Activated CD8-positive, alpha-beta memory T cell treated with anti-CD3 and anti-CD28 coated beads for 1 hour (primary cell): ENCODE results near the gene SSBP2.
A peak's percentile ranks its signal among the peaks of the same experiment; 100 is the strongest.

ENCODE experiments used
- DNase-seq, 2 donors: peaks; one replicate each; pipeline ENCODE4 v3.0.0-alpha.2; 2020; ENCODE audit warnings: low read depth in 1 of 2; ENCODE audit errors: extremely low read depth in 1 of 2

Gene SSBP2

GRCh38 chr5:81751009-81751835, at the start of gene SSBP2:
SSBP2 (minus strand) TSS chr5:81751097; CDS start chr5:81751042, 55 bp downstream.
- DNase-seq: peak; percentile 97 to 99

DNA sequence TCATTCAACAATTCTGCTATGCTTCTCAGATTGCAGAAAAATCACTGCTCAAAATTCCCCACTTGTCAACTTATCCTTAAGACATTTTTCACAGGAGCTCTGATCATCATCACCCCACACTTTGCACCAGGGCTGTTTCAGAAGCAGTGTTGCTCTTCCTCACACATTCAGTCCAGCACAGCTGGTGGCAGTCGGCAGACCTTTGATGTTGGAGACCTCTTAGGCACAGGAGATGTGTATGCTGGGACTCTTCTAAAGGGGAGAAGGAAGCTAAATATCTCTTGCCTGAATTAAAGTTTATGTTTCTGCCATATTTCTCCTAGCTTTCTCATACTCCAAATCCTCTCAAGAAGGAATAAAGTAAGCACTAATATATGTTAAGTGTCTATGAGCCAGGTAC, 44.8 kb upstream of the SSBP2 start:
- no peak for DNase-seq

DNA sequence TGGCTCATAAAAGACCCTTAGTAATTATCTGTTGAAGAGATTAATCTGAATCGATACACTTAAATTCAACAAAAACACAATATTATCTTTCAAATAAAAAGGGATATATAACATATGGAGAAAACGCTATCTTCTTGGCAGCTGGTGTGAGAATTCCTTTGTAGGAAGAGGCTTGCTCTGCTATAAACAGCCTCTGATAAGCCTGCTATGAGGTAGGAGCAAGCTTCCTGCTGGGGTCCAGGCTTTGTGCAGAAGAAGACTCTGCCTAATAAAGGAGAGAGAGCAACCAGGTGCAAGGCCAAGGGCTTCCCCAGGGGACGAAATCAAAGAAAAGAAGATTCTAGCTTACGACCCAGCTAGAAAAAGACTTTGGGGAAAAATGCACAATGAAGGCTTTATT, 43.3 kb upstream of the SSBP2 start:
- DNase-seq: no peak

DNA sequence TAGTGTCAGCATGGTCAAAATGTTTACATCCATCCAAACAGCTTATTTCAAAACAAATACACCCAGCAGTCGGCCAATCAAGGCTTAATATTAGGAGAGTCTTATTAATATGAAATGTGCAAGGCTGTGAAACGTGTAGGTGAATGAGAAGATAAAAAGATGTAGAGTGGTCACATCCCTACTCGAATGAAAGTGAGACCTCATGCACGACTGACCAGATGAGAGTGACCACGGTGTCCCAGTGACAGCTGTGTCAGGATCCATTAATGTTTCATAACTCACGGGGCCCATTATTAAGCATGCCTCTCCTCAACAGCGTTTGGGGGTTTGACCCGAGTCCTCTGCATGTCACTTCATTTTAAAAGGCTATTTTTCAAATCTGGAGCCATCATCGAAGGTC, 39.4 kb upstream of the SSBP2 start:
- DNase-seq: no peak

DNA sequence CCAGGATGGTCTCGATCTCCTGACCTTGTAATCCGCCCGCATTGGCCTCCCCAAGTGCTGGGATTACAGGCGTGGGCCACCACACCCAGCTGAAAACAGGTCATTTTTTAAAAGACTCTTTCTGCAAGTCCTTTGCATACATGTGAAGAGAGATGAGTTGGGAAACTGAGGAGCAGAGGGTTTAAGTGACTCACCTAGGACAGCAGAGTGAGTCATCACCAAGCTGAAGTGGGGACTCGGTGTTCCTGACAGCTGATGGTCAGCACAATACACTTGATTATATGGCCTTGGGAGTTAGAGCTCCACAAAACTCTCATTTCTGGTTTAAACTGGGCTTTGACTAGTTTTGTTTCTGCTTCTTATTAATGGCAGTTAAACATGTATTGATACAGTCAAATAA, 38.1 kb upstream of the SSBP2 start:
- no peak for DNase-seq

DNA sequence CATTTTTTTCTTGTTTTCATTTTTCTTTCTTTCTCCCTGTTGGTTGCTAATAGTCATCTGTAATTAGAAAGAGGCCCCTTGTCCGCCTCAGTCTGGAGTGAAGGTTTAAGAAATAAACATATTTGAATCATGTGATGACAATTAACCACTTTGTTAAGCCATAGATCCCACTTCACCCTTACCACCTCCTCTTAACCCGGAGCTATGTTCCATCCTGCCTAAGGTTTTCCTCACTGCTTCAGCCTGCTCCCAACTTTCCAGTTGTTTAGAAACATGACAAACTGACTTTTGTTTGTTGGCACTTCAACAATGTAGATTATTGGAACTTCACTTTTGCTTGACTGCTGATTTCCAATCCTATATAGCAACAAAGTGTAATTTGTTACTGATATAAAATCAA, 37.4 kb upstream of the SSBP2 start:
- no peak for DNase-seq

- DNase-seq: no peak
Observed at GRCh38 chr5:81787474-81788242, 36.8 kb upstream of the SSBP2 start.

DNA sequence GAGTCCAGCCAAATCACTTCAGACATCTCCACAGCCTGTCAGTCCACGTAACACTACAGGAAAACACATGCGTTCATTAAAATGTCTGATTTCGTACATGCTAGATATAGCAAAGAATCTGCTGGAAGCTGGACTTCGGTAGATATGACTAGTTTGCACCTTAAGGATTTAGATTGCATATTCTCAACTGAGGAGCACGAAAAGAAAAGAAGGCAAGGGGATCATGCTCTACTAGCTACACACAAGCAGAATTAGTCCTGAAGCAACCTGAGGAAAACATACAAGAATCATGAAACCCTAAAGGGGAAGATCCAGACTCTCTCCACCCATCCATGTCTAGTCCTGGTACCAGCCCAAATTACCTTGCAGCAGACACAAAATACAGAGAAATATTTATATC, 36.1 kb upstream of the SSBP2 start:
- no peak for DNase-seq

DNA sequence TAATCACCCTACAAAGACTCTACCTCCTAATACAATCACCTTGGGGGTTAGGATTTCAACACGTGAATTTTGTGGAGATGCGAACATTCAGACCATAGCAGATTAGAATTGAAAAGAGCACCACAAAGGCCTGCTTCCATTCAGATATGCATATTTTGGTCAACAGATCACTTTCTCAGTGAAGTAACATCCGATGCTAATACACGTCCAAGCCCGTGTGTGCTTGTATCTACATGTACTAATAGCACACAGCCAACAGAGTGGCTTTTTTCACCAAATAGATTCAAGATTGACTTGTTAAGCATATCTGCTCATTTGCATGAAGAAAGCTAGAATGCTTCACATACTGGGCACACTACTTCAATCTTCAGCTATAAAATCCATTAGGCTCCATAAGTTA, 35.6 kb upstream of the SSBP2 start:
- no peak for DNase-seq

DNA sequence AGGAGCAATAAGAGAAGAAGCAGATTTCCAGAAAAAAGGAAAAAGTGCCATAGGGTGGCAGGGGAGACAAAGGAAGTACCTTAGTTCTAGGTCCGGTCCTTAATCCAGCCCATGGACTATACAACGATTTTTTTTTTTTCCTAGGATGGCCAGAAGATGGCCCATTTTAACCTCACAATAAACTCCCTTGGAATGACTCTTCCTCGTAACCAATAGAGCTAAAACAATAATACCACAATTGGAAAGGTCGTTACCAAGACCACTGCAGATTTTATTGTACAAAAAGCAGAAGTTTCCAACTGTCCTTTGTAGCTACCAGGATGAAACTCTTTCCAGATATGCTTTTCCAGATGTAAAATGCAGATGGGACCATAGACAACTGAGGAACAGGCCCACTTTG, 34.4 kb upstream of the SSBP2 start:
- DNase-seq: no peak

DNA sequence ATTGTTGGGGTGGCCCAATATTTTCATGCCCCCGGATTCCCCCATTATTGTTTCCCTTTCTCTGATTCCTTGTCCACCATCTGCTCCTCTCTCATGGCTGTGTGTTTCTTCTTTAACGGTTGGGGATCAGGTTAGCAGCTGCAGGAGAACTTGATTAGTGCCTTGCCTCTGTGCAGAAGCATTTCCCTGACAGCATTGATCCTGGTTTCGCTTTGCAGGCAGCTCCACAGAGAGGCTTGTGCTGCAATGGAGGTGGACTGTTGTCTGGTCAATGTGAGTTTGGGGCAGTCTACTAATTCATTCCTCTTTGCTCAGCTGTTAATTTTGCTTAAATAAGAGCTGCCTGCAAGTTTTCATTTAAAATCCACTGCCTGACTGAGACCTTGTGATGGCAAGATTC, 32.5 kb upstream of the SSBP2 start:
- DNase-seq: no peak

DNA sequence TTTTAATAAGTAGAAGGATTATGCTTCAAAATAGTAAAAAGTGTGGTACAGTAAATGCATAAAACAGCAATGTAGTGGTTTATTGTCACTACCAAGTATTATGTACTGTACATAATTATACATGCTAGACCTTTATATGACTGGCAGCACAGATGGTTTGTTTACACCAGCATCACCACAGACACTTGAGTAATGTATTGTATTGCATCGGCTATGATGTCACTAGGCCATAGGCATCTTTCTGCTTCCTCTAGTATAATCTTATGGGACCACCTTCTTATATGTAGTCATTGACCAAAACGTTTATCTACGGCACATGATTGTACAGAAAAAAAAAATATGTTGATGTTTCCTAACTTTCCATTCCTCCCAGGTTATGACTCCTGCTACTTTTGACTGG, 31.9 kb upstream of the SSBP2 start:
- DNase-seq: no peak

DNA sequence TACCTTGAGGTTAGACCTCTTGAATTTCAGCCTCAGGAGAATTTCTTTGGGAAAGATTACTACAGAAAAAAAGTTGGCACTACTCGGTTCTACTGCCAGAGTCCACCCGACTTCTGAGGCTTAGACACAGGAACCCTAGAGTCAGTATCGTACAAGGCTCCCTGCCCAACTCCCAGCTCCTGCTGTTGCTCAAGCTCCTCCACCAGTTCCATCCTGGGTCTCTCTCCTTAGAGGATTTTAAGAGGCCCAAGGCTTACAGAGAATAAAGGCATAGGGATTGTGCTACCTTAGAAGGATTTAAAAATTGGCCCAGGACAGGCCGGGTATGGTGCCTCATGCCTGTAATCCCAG, 29.0 kb upstream of the SSBP2 start:
- DNase-seq: no peak

DNA sequence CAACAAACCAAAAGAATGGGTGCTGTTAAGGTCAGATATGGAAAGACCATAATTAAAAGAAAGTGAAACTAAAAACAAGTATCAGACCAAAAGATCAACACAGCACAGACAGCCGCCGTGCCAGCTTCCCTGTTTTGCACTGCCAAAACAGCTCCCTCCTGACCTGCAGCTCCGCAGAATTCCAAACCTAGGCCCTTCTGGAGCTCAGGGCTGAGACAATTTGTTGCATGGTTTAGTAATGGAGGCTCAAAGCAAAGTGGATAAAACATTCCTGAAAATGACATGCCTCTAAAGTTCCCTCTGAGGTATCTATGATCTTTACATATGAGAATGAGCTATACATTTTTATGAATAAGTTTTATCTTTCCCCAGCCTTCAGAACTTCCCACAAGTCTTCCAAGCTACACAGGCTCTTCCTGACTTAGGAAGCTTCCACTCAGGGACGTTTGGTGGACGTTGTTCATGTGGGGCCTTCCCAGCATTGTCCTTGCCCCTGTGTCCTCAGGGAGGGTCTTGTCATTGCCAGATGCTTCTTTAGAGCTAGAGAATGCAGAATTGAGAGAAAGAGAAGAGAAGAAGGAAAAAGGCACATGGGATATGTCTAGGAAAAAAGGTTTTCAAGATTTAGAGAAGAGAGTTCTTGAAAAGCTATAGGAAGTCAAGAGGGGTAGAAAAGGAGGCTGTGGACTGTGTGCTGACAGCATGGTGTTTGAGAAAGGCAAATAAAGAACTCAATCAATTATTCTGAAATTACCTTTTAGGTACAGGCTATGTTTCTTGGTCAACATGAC, 28.4 kb upstream of the SSBP2 start:
- peak in 1 of 2 donors; percentile 23 for DNase-seq

DNA sequence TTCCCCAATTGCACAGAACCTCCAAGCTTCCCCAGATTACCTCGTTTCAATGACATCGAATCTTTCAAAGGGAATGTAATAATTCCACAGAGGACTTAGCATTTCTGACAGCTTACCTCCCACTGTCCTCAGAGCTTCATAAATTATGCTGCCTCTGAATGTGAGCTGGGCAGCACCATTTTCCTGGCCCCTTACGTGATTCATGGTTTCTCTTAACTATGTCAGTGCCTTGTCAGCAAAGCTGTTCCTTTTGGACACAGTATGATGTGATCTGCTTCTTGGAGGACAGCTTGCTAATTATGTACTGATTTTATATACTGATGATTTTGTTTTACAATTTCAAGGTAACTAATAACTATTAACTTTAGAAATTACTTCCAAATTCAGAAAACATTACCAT, 27.7 kb upstream of the SSBP2 start:
- no peak for DNase-seq

DNA sequence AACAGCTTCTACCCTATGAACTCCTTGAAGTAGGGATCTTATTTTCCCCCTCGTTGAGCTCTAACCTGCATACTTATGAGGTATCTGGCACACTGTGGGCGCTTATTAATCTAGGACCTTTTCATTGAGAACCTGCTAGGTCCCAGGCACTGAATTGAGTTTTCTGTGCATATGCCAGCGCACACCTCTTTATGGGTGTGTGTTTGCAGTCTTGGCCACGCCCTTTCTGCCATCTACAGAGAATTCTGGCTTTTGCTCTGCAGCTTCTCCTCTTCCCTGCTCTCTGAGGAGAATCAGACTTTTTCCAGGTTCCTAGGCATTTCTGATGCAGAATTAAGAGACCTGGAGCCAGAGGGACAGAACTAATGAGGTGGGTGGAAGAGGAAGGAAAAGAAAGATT, 25.4 kb upstream of the SSBP2 start:
- no peak for DNase-seq

DNA sequence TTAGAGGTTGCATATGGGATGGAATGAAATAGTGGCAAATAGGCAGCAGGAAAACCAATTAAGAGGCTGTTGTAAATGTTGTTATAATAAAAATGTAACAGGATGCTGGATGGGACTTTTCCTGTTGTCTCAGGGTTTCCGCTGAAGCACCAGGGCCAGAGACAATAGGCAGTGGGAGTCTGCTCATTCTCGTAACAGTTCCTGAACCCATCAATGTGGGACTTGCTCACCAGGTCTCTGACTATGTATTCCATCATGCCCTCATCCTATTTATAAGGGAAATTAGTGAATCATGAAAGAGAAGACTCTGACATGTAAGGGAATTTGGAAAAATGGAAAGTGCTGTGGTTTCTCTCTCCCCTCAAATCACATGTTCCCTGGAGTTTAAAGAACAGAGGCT, 23.5 kb upstream of the SSBP2 start:
- DNase-seq: no peak

- no peak for DNase-seq
Observed at GRCh38 chr5:81773574-81773973, 22.7 kb upstream of the SSBP2 start.

GRCh38 chr5:81773161-81773560, 22.3 kb upstream of the SSBP2 start:
- no peak for DNase-seq

- DNase-seq: no peak
Observed at GRCh38 chr5:81772488-81772887, 21.6 kb upstream of the SSBP2 start.

- DNase-seq: no peak
Observed at GRCh38 chr5:81768935-81769452, 18.1 kb upstream of the SSBP2 start.
